GM21723 (cell line): ENCODE data around the gene GLIS1.

ENCODE experiments used
- ATAC-seq: cut with Tn5 transposase; IDR thresholded peaks from one replicate; pipeline ENCODE4 v1.9.1; 2021; ENCODE audit warnings: mild to moderate bottlenecking, moderate library complexity; ENCODE audit not compliant: unreplicated experiment

Gene GLIS1

DNA sequence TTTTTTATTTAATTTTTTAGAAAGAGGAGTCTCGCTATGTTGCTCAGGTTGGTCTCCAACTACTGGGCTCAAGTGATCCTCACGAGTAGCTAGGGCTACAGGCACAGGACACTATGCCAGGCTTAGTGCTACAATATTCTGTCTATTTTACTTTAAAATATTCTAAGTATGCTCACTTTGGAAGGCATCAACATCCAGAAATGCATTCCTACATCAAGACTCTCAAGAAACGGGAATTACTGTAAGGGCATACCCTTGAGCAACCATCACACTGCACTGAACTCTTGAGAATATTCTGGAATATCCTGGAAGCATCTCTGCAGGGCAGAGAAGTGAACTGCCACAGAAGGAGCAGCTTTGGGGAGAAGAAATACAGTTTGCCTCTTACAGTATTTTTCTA lies 280.3 kb downstream of the GLIS1 start:
- ATAC-seq = no peak
